Progenitor cell of endocrine pancreas (in vitro differentiated cells): ENCODE data around the gene SPATA31D4. TPM values are rescaled to one million over a fixed set of nuclear protein-coding genes. Genes with fewer than 3 reads are reported as not detected.
A peak's percentile ranks its signal among the peaks of the same experiment; 100 is the strongest.
"Not testable (repeated sequence)": the region's sequence is repeated elsewhere in the genome, so short reads cannot be mapped to it uniquely, and the experiment has no call there.

Experiments used
- DNase-seq: peaks from one replicate; pipeline ENCODE4 v3.0.0; 2021; ENCODE audit warnings: low spot score; ENCODE audit not compliant: unreplicated experiment
- H3K27ac Mint-ChIP-seq: 2 replicates; pipeline ENCODE4 v1.8.0; 2021; ENCODE audit warnings: mild to moderate bottlenecking, moderate library complexity, mixed read lengths
- H3K27me3 Mint-ChIP-seq: 2 replicates; pipeline ENCODE4 v1.8.0; 2021; ENCODE audit warnings: mixed read lengths
- H3K36me3 Mint-ChIP-seq: 2 replicates; pipeline ENCODE4 v1.8.0; 2022; ENCODE audit warnings: mixed read lengths; ENCODE audit not compliant: insufficient read depth
- H3K4me1 Mint-ChIP-seq: 2 replicates; pipeline ENCODE4 v1.8.0; 2021; ENCODE audit warnings: low read depth, mixed read lengths
- H3K4me3 Mint-ChIP-seq: 2 replicates; pipeline ENCODE4 v1.8.0; 2021; ENCODE audit warnings: low read depth, mild to moderate bottlenecking, moderate library complexity, mixed read lengths
- H3K9me3 Mint-ChIP-seq: 2 replicates; pipeline ENCODE4 v1.8.0; 2021; ENCODE audit warnings: low read depth, mixed read lengths
- long read RNA-seq: library from polyadenylated mRNA; unstranded; transcript quantifications from one replicate; pipeline ENCODE4 v2.0.0, GENCODE V29; 2020
- total RNA-seq: library from RNA; stranded (reverse); gene quantifications from 2 replicates; pipeline ENCODE4 v1.2.1, GENCODE V29; 2021
- TF ChIP-seq, protein P1 (sequence below): fragments of 200-600 bp; sonication (generic); IDR thresholded peaks from one replicate; pipeline ENCODE4 v1.5.0; 2021; ENCODE audit warnings: antibody characterized with exemption, mild to moderate bottlenecking; ENCODE audit not compliant: unreplicated experiment

The SPATA31D4 gene
- not detected in 2 replicates for total RNA-seq
- long read RNA-seq: 0 reads

DNA sequence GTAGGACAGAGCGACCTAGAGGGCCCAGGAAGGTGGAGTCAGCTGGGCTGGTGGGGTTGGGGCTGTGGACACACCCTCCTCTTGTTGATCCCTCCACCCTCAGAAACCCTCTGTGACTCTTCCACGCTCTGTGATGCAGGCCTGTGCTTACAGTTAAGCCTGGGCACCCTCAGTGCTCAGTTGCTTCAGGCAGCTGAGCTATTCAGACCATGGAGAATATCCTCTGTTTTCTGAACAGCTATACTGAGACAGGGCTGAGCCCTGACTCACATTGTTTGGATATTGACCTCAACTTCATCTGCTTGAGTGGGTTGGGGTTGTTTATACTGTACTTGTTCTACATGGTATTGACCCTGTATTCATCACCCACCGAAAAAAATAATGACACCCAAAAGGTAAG lies at the start of gene SPATA31D4:
Gene SPATA31D4, plus strand, starts transcription at position 124 of the 400 bp plus-strand sequence. Its CDS starts 86 bp downstream, at position 210.
- not testable (repeated sequence) for H3K27me3 Mint-ChIP-seq, H3K4me1 Mint-ChIP-seq, DNase-seq, H3K36me3 Mint-ChIP-seq, H3K27ac Mint-ChIP-seq, H3K9me3 Mint-ChIP-seq, H3K4me3 Mint-ChIP-seq

DNA sequence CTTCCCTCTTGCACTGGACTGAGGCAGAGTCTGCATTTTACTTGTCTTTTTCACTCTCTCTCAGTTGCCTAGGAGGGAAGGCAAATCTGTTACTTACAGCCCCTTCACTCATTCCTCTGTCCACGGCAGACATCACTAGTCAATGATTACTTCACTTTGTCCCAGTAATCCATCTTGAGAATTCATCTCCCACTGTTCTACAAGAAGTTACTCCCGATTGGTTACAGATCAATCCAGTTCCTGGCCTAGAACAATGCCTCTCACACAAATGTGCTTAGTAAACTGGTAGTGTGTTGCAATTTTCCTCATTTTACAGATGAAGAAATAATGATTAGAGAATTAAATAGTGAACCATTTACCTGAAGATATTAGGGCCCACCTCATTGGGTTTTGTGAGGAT lies 49.7 kb upstream of the SPATA31D4 start:
- Mint-ChIP-seq H3K4me1 (no peaks in the 10 kb centered on the region), H3K9me3 (no peaks in the 10 kb centered on the region)

DNA sequence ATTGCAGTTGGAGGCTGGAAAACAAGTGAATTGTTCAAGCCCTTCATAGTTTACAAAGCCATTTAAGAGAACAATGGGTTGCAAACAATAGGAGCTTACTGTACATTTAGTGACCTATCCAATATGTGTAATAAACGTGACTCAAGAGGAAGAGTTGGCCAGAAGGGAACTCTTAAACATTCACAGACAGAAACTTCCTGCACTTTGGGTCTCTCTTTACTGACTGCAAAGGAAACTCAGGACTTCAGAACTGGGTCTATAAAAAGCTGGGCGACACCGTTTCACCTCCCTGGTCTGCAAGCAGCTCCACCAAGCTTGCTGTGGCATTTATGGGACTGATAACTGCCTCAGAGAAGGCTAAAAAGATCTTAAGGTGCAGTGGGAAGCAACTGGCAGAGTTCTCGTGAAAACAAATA lies 48.7 kb upstream of the SPATA31D4 start:
- TF ChIP-seq, protein P1, sequence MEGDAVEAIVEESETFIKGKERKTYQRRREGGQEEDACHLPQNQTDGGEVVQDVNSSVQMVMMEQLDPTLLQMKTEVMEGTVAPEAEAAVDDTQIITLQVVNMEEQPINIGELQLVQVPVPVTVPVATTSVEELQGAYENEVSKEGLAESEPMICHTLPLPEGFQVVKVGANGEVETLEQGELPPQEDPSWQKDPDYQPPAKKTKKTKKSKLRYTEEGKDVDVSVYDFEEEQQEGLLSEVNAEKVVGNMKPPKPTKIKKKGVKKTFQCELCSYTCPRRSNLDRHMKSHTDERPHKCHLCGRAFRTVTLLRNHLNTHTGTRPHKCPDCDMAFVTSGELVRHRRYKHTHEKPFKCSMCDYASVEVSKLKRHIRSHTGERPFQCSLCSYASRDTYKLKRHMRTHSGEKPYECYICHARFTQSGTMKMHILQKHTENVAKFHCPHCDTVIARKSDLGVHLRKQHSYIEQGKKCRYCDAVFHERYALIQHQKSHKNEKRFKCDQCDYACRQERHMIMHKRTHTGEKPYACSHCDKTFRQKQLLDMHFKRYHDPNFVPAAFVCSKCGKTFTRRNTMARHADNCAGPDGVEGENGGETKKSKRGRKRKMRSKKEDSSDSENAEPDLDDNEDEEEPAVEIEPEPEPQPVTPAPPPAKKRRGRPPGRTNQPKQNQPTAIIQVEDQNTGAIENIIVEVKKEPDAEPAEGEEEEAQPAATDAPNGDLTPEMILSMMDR: no peak
- Mint-ChIP-seq H3K9me3 (no peaks in the 10 kb centered on the region), H3K27ac (no peak overlapping the region), H3K36me3 (no peaks in the 10 kb centered on the region), H3K4me3 (no peak overlapping the region), H3K27me3 (no peaks in the 10 kb centered on the region), H3K4me1 (no peaks in the 10 kb centered on the region)
- DNase-seq: no peak

More for the DNA sequence above, 49.7 kb upstream of the SPATA31D4 start:
- H3K4me3 Mint-ChIP-seq: no peak overlapping the region
- no peaks in the 10 kb centered on the region for H3K36me3 Mint-ChIP-seq
- H3K27ac Mint-ChIP-seq: no peak overlapping the region
- H3K27me3 Mint-ChIP-seq: no peaks in the 10 kb centered on the region
- TF ChIP-seq, protein P1: no peak
- DNase-seq: no peak

DNA sequence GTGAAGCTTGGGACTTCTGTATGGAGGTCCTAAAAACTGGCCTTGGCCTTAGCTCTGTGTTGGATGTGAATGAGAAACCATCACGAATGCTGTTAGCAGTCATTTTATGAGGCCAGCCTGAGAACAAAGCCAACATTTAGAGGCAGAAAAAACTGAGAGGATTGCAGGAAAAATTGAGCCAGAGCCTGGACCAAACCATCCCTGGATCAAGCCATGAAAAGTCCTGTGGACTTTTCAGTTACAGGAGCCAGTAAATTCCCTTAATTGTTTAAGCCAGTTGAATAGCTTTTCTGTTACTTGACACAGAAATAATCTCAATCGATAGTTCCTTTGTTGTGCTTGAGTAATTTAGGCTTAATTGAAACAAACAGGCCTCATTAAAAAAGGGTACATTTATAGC lies 42.6 kb upstream of the SPATA31D4 start:
- DNase-seq: no peak
- Mint-ChIP-seq H3K36me3 (no peaks in the 10 kb centered on the region), H3K9me3 (no peaks in the 10 kb centered on the region), H3K27me3 (no peaks in the 10 kb centered on the region), H3K4me1 (no peaks in the 10 kb centered on the region), H3K27ac (no peak overlapping the region), H3K4me3 (no peak overlapping the region)
- TF ChIP-seq, protein P1: no peak

DNA sequence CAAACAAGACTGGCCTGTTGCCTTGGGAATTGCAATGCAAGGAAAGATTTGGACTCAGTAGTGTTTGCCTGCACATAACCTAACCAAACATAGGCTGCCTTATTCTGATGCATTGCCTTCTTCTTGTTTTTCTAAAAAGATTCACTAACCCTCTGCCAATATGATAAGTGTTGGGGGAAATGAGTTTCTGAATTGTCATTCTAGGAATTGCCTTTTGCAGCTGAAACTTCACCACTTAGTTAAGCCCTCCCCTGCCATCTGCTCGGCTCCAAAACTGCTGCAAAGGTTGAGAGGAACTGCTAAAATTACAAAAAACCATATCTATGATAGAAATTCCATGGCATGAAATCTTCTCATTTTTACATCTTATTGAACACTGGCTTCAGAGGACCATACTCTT lies 41.6 kb upstream of the SPATA31D4 start:
- no peak for DNase-seq
- Mint-ChIP-seq H3K9me3 (no peaks in the 10 kb centered on the region), H3K27ac (no peak overlapping the region), H3K4me3 (no peak overlapping the region), H3K27me3 (no peaks in the 10 kb centered on the region), H3K4me1 (no peaks in the 10 kb centered on the region), H3K36me3 (no peaks in the 10 kb centered on the region)
- TF ChIP-seq, protein P1: no peak

DNA sequence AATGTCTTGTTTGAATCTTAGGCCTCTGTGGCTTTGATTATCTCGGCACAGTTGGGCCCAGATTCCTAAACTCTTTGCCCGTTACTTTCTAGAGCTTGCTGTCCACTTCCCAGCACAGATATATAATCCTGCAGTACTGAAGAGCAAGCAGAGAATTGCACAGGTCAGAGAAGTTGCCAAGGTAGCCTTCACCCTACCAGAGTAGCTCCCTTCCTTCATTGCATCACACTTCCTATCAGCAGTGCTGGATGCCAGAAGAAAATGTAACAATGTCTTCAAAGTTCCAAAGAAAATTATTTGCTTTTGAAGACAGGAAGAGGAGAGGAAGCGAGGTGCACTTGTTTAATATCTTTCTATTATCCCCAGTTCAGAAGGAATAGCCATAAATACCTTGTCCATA lies 38.1 kb upstream of the SPATA31D4 start:
- TF ChIP-seq, protein P1: no peak
- Mint-ChIP-seq H3K36me3 (no peaks in the 10 kb centered on the region), H3K27ac (peak overlapping the region; percentile 24)

More for the DNA sequence above, 38.1 kb upstream of the SPATA31D4 start:
- no peaks in the 10 kb centered on the region for H3K4me1 Mint-ChIP-seq
- DNase-seq: no peak
- H3K4me3 Mint-ChIP-seq: no peak overlapping the region
- H3K27me3 Mint-ChIP-seq: no peaks in the 10 kb centered on the region
- no peaks in the 10 kb centered on the region for H3K9me3 Mint-ChIP-seq
